Astrocyte of the cerebellum (primary cell): Measurements from ENCODE around the gene SSBP4.
"Not testable (repeated sequence)": the region's sequence is repeated elsewhere in the genome, so short reads cannot be mapped to it uniquely, and the experiment has no call there.

Experiments used
- DNase-seq: peaks from one replicate; pipeline ENCODE4 v3.0.0-alpha.2; 2011; ENCODE audit warnings: low read depth
- H3K4me3 ChIP-seq: 2 replicates; pipeline ENCODE4 v1.5.1; 2011; ENCODE audit warnings: mild to moderate bottlenecking, low read depth, low read length, moderate library complexity
- CTCF ChIP-seq: IDR thresholded peaks from 2 replicates; pipeline ENCODE4 v1.5.1; 2012; ENCODE audit warnings: low read length, low read depth, moderate library complexity, mild to moderate bottlenecking; ENCODE audit errors: missing control alignments
- in situ Hi-C: cut with HindIII; loops from 2 replicates; pipeline ENCODE4 v1.10.0; 2017; ENCODE audit warnings: low sequenced_read_pairs

SSBP4 gene

GRCh38 chr19:18419195-18419698 is at the start of gene SSBP4:
SSBP4 (plus strand) TSS chr19:18419398; CDS start chr19:18419649, 251 bp downstream.
- no peak for TF ChIP-seq CTCF
- DNase-seq, result no peak
- in situ Hi-C loops, result no loop called here
- peak within 1 kb of the TSS; percentile 63 for H3K4me3 ChIP-seq

GRCh38 chr19:18373407-18373891 is 45.7 kb upstream of the SSBP4 start:
- DNase-seq, result no peak
- in situ Hi-C loops, result no loop called here
- H3K4me3 ChIP-seq, result no peak overlapping the region
- TF ChIP-seq CTCF, result no peak

GRCh38 chr19:18373892-18374629 is 45.1 kb upstream of the SSBP4 start:
- no peak overlapping the region for H3K4me3 ChIP-seq
- TF ChIP-seq CTCF, result no peak
- in situ Hi-C loops, result no loop called here
- DNase-seq, result peak; percentile 97

- H3K4me3 ChIP-seq, result no peak overlapping the region
- no peak for TF ChIP-seq CTCF
- DNase-seq, result no peak
- in situ Hi-C loops, result no loop called here
These were observed 42.2 kb upstream of the SSBP4 start for GRCh38 chr19:18377026-18377425.

- DNase-seq, result peak; percentile 73
- no peak for TF ChIP-seq CTCF
- H3K4me3 ChIP-seq, result no peak overlapping the region
- in situ Hi-C loops, result no loop called here
These were observed 39.1 kb upstream of the SSBP4 start for GRCh38 chr19:18379803-18380747.

GRCh38 chr19:18380843-18381242 is 38.4 kb upstream of the SSBP4 start:
- in situ Hi-C loops, result no loop called here
- H3K4me3 ChIP-seq, result no peak overlapping the region
- no peak for DNase-seq
- no peak for TF ChIP-seq CTCF

GRCh38 chr19:18383622-18384021 is 35.6 kb upstream of the SSBP4 start:
- in situ Hi-C loops, DNase-seq, H3K4me3 ChIP-seq: not testable (repeated sequence)
